GM19452 (cell line): ENCODE measurements around the gene MBD6.
"Not testable (repeated sequence)": the region's sequence is repeated elsewhere in the genome, so short reads cannot be mapped to it uniquely, and the experiment has no call there.

Source experiments
- ATAC-seq: cut with Tn5 transposase; IDR thresholded peaks from one replicate; pipeline ENCODE4 v1.9.1; 2021; ENCODE audit not compliant: unreplicated experiment

MBD6 gene

GRCh38 chr12:57488402-57489156 lies 34.0 kb upstream of the MBD6 start:
- ATAC-seq: no peak

- ATAC-seq: no peak
Measured at GRCh38 chr12:57489157-57489641, 33.4 kb upstream of the MBD6 start.

- ATAC-seq: no peak
Measured at GRCh38 chr12:57490126-57490525, 32.5 kb upstream of the MBD6 start.

GRCh38 chr12:57491393-57492280 lies 31.0 kb upstream of the MBD6 start:
- ATAC-seq: no peak

- not testable (repeated sequence) for ATAC-seq
Measured at GRCh38 chr12:57495051-57495701, 27.4 kb upstream of the MBD6 start.

GRCh38 chr12:57496822-57497221 lies 25.8 kb upstream of the MBD6 start:
- ATAC-seq: no peak

- no peak for ATAC-seq
Measured at GRCh38 chr12:57497223-57498131, 25.1 kb upstream of the MBD6 start.

GRCh38 chr12:57498132-57498502 lies 24.5 kb upstream of the MBD6 start:
- no peak for ATAC-seq

GRCh38 chr12:57498571-57498970 lies 24.1 kb upstream of the MBD6 start:
- ATAC-seq: no peak

- no peak for ATAC-seq
Measured at GRCh38 chr12:57500213-57500612, 22.4 kb upstream of the MBD6 start.

GRCh38 chr12:57502311-57502969 lies 20.2 kb upstream of the MBD6 start:
- not testable (repeated sequence) for ATAC-seq

GRCh38 chr12:57506541-57506940 lies 16.1 kb upstream of the MBD6 start:
- not testable (repeated sequence) for ATAC-seq

GRCh38 chr12:57507796-57508195 lies 14.8 kb upstream of the MBD6 start:
- not testable (repeated sequence) for ATAC-seq

GRCh38 chr12:57511161-57511560 lies 11.5 kb upstream of the MBD6 start:
- ATAC-seq: no peak

- ATAC-seq: no peak
Measured at GRCh38 chr12:57511588-57512325, 10.9 kb upstream of the MBD6 start.

- ATAC-seq: no peak
Measured at GRCh38 chr12:57512665-57513064, 10.0 kb upstream of the MBD6 start.

GRCh38 chr12:57513266-57513665 lies 9.4 kb upstream of the MBD6 start:
- ATAC-seq: no peak

GRCh38 chr12:57513677-57514076 lies 8.9 kb upstream of the MBD6 start:
- not testable (repeated sequence) for ATAC-seq

GRCh38 chr12:57514246-57514645 lies 8.4 kb upstream of the MBD6 start:
- not testable (repeated sequence) for ATAC-seq
